ENCODE data around the gene FLT4. TPM values are rescaled to one million over a fixed set of nuclear protein-coding genes. Genes with fewer than 3 reads are reported as not detected.

Gene FLT4
- polyA plus RNA-seq, 2 of the 4 experiments (the other 2 are of a cell fraction): 2.0 to 2.6 TPM

GRCh38 chr5:180593446-180594206 lies 55.8 kb downstream of the FLT4 start:
- H3K9me3 ChIP-seq: no peaks in the 10 kb centered on the region
- H3K4me3 ChIP-seq: no peak overlapping the region
- DNase-seq (ENCODE audit: low read depth in 1 of 2, low spot score in 1 of 2): no peak
- ChIA-PET CTCF (no interaction called here), POLR2A (no interaction called here)
- FAIRE-seq: no peak
- no peak overlapping the region for H3K27ac ChIP-seq
- no peaks in the 10 kb centered on the region for H3K4me1 ChIP-seq
- no peak overlapping the region for H3K4me2 ChIP-seq
- ATAC-seq: no peak
- TF ChIP-seq MYC (IDR thresholded peaks at IDR 0.05; ENCODE audit: borderline replicate concordance, low read length) (no peak), KDM5A (IDR thresholded peaks at IDR 0.05) (no peak), RARB (CRISPR knock-in tag; IDR thresholded peaks at IDR 0.05) (no peak), HOXA7 (CRISPR knock-in tag; IDR thresholded peaks at IDR 0.05) (no peak), BCL3 (IDR thresholded peaks at IDR 0.05) (no peak), ZSCAN20 (CRISPR knock-in tag; IDR thresholded peaks at IDR 0.05) (no peak), RCOR1 (IDR thresholded peaks at IDR 0.05; ENCODE audit: low read depth, low read length) (no peak), JUNB (IDR thresholded peaks at IDR 0.05) (no peak), REST (IDR thresholded peaks at IDR 0.05) (no peak), NPAS2 (CRISPR knock-in tag; IDR thresholded peaks at IDR 0.05; ENCODE audit: borderline replicate concordance) (no peak), HOXB13 (CRISPR knock-in tag; IDR thresholded peaks at IDR 0.05; ENCODE audit: low read depth) (no peak), POLR2A (IDR thresholded peaks at IDR 0.05; ENCODE audit: low read length) (no peak)
- 56% methylated on average over 19 of the region's 19 CpGs for WGBS (ENCODE audit: missing lambda C conversion rate)

GRCh38 chr5:180592176-180592575 lies 57.2 kb downstream of the FLT4 start:
- Histone ChIP-seq H3K4me3 (no peak overlapping the region), H3K27ac (no peak overlapping the region), H3K4me2 (no peak overlapping the region), H3K9me3 (no peaks in the 10 kb centered on the region), H3K4me1 (no peaks in the 10 kb centered on the region)
- no peak for FAIRE-seq
- DNase-seq (ENCODE audit: low read depth in 1 of 2, low spot score in 1 of 2): no peak
- no peak for ATAC-seq
- CTCF ChIA-PET: interaction anchor here (0.8 to 1.6 kb wide), 5 partner anchors 10 to 27 kb away, joined by 3 to 5 read pairs (median 4); no protein-coding TSS in a partner anchor
- POLR2A ChIA-PET: no interaction called here
- 78% methylated on average over 10 of the region's 10 CpGs for WGBS (ENCODE audit: missing lambda C conversion rate)
- TF ChIP-seq NFE2L2 (conservative IDR thresholded peaks at IDR 0.05; ENCODE audit: low read length) (no peak), HOXA7 (CRISPR knock-in tag; IDR thresholded peaks at IDR 0.05) (no peak), USF2 (IDR thresholded peaks at IDR 0.05) (no peak), ZFP36 (IDR thresholded peaks at IDR 0.05; ENCODE audit: borderline replicate concordance, partially characterized antibody) (no peak), ZSCAN20 (CRISPR knock-in tag; IDR thresholded peaks at IDR 0.05) (no peak), CEBPB (IDR thresholded peaks at IDR 0.05) (no peak), EHF (CRISPR knock-in tag; IDR thresholded peaks at IDR 0.05) (no peak), EP300 (IDR thresholded peaks at IDR 0.05) (no peak), KDM5A (IDR thresholded peaks at IDR 0.05) (no peak)

Measured in A549 (cell line).